GM21423 (cell line): ENCODE results near the gene TSPY4.
"Not testable (repeated sequence)": the region's sequence is repeated elsewhere in the genome, so short reads cannot be mapped to it uniquely, and the experiment has no call there.

ENCODE experiments used
- ATAC-seq: cut with Tn5 transposase; IDR thresholded peaks from one replicate; pipeline ENCODE4 v1.9.1; 2021; ENCODE audit warnings: mild to moderate bottlenecking, moderate library complexity; ENCODE audit not compliant: unreplicated experiment

The TSPY4 gene, protein sequence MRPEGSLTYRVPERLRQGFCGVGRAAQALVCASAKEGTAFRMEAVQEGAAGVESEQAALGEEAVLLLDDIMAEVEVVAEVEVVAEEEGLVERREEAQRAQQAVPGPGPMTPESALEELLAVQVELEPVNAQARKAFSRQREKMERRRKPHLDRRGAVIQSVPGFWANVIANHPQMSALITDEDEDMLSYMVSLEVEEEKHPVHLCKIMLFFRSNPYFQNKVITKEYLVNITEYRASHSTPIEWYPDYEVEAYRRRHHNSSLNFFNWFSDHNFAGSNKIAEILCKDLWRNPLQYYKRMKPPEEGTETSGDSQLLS

DNA sequence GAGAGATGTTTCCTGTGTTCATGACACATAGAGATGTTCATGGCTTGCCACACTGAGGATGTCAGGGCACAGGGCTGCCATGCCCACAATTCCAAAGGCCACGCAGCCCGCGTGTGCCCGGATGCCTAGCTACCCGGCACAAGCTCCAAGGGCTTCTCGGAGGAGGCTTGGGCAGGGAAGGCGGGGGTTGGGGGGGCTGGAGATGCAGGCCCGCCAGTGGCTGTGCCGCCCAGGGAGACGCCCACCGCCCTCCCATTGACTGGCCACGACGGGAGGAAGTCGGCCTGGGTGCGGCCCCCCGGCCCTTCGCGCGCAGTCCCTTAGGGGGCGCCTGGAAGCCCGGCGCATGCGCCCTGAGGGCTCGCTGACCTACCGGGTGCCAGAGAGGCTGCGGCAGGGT, at the start of gene TSPY4:
Gene TSPY4, plus strand, starts transcription at position 301 of the 400 bp plus-strand sequence. Its CDS starts 46 bp downstream, at position 347.
- ATAC-seq, result not testable (repeated sequence)

DNA sequence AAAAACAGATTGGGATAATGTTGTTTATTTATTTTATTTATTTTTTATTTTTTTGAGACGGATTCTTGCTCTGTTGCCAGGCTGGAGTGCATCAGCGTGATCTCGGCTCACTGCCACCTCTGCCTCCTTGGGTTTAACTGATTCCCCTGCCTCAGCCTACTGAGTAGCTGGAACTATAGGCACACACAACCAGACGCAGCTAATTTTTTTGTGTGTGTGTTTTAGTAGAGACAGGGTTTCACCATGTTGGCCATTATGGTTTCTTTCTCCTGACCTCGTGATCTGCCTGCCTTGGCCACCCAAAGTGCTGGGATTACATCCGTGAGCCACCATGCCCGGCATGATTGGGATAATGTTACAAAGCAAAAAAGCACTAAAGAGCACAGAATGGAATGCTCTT, 16.3 kb upstream of the TSPY4 start:
- no peak for ATAC-seq

DNA sequence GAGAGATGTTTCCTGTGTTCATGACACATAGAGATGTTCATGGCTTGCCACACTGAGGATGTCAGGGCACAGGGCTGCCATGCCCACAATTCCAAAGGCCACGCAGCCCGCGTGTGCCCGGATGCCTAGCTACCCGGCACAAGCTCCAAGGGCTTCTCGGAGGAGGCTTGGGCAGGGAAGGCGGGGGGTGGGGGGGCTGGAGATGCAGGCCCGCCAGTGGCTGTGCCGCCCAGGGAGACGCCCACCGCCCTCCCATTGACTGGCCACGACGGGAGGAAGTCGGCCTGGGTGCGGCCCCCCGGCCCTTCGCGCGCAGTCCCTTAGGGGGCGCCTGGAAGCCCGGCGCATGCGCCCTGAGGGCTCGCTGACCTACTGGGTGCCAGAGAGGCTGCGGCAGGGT, 20.2 kb downstream of the TSPY4 start, which contains the start of gene TSPY8:
Gene TSPY8, plus strand, starts transcription at position 301 of the 400 bp plus-strand sequence. Its CDS starts 46 bp downstream, at position 347.
- not testable (repeated sequence) for ATAC-seq
